GM13977 (cell line): ENCODE data around the gene KCNN3.
"Not testable (repeated sequence)": the region's sequence is repeated elsewhere in the genome, so short reads cannot be mapped to it uniquely, and the experiment has no call there.

Experiments used
- DNase-seq: peaks from one replicate; pipeline ENCODE4 v3.0.0; 2012; ENCODE audit warnings: low spot score
- in situ Hi-C: fragments of 300-500 bp; cut with MboI; formaldehyde crosslinking; loops from one replicate; pipeline ENCODE4 v1.12.0; 2022; ENCODE audit warnings: low sequenced_read_pairs, low pct_unique_long_range_greater_than_20kb, mixed read lengths, inconsistent platforms; ENCODE audit not compliant: unreplicated experiment
- TF ChIP-seq, protein P1 (sequence below): IDR thresholded peaks from 2 replicates; pipeline ENCODE4 v1.5.1; 2012; ENCODE audit warnings: mild to moderate bottlenecking, control low read depth; ENCODE audit not compliant: insufficient read depth; ENCODE audit errors: extremely low read depth, missing control alignments

The KCNN3 gene

DNA sequence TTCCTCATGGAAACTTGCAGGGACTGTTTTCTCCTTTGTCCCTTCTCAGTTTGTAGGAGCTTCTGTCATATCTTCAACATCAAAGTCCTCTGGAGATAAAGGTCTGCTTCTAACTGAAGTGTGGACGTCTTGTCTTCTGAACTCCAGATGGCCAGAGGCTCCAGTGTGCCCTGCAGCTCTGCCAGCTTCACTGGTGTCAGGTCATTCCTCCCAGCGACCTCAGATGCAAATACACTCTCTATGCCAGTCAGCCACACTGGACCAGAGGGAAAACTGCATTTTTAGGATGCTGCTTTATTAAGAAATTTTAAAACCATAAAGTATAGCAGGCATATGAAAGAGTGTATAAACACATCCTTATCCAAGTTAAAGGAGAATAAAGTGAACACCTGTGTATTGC is 183.6 kb downstream of the KCNN3 start:
- TF ChIP-seq, protein P1, sequence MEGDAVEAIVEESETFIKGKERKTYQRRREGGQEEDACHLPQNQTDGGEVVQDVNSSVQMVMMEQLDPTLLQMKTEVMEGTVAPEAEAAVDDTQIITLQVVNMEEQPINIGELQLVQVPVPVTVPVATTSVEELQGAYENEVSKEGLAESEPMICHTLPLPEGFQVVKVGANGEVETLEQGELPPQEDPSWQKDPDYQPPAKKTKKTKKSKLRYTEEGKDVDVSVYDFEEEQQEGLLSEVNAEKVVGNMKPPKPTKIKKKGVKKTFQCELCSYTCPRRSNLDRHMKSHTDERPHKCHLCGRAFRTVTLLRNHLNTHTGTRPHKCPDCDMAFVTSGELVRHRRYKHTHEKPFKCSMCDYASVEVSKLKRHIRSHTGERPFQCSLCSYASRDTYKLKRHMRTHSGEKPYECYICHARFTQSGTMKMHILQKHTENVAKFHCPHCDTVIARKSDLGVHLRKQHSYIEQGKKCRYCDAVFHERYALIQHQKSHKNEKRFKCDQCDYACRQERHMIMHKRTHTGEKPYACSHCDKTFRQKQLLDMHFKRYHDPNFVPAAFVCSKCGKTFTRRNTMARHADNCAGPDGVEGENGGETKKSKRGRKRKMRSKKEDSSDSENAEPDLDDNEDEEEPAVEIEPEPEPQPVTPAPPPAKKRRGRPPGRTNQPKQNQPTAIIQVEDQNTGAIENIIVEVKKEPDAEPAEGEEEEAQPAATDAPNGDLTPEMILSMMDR = no peak
- in situ Hi-C loops = no loop called here
- DNase-seq = no peak

DNA sequence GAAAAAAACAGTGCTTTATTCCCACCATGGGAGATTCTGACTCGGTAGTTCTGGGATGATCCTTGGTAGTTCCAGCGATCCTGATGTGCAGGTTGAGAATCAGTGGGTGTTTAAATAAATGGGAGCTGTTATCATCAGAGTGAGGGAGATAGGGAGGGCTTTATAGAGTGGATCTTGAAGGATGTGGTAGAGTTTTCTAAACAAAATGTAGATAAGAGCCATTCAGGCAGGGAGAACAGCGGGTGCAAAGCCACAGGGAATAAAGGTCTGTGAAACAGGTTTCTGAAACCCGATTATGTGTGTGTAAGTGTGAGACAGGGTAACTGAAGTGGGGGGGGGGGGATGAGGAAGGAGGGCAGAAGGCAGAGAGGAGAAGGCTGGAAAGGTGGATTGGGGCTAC is 186.3 kb downstream of the KCNN3 start:
- in situ Hi-C loops = no loop called here
- no peak for DNase-seq
- TF ChIP-seq, protein P1 = no peak

DNA sequence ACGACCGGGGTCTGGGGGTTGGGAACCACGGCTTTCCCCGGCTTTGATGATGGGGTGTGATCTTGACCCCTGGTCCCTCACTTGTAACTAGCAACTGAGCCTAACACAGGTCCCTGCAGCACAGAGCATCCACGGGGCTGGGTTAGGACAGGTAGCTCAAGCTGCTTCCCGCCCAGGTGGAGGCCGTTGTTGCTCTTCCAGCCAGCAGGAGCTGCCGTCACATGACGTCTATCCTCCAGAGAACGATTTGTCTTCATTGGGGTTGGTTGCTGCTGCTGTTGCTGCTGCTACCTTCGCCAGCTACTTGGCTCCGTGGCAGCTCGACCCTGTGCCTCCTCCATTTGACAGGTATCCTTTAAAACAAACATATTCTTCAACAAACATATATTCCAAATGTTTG is 187.8 kb downstream of the KCNN3 start:
- in situ Hi-C loops = no loop called here
- TF ChIP-seq, protein P1 = no peak
- no peak for DNase-seq

DNA sequence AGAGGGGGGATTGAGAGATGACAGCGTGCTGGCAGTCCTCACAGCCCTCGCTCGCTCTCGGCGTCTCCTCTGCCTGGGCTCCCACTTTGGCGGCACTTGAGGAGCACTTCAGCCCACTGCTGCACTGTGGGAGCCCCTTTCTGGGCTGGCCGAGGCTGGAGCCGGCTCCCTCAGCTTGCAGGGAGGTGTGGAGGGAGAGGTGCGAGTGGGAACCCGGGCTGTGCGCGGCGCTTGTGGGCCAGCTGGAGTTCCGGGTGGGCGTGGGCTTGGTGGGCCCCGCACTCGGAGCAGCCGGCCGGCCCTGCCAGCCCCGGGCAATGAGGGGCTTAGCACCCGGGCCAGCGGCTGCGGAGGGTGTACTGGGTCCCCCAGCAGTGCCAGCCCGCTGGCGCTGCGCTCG is 192.2 kb downstream of the KCNN3 start:
- in situ Hi-C loops, DNase-seq: not testable (repeated sequence)

DNA sequence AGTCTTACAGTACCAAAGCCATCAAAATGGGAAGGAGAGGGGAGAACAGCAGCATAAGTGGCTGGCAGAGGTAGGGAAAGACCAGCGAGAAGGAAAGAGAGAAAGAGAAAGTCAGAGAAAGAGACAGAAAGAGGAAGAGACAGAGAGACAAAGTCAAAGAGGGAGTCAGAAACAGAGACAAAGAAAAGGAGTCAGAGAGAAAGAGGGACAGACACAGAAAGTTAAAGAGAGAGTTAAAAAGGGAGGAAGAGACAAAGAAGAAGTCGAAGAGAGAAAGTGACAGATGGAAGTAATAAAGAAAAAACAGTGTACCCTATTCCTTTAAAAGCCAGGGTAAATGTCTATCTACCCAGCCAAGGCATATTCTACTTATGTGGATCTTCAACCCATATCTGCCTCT is 193.2 kb downstream of the KCNN3 start:
- in situ Hi-C loops, DNase-seq: not testable (repeated sequence)

DNA sequence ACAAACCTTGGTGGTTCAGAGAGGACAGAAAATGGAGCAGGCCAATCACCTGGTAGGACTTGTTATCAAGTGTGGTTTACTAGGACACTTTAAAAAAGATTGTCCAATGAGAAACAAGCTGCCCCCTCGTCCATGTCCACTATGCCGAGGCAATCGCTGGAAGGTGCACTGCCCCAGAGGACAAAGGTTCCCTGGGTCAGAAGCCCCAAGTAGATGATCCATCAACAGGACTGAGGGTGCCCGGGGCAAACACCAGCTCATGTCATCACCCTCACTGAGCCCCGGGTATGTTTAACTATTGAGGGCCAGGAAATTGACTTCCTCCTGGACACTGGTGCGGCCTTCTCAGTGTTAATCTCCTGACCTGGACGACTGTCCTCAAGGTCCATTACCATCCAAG is 195.6 kb downstream of the KCNN3 start:
- in situ Hi-C loops = loop anchor here (25.0 kb wide), 1 partner anchor 388 kb away; the partner anchor contains the start of genes ADAM15 and EFNA4
- not testable (repeated sequence) for DNase-seq

DNA sequence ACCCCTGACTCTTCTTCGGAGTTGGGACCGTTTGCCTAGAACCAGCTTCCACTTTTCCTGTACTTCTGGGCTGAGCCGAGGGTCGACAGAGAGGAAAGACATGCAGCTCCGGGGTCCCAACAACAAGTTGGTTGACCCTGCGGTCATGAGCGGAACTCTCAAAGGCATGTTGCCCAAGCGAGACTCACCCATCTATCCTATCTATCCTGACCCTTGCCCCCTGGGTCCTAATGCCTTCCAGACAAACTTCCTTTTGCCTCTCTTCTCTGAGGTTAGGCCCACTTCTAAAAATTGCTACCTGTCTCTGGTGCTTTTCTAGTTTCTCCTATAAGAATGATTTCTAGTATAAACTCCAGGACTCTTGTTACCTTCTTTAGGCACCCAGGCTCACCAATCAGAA is 197.8 kb downstream of the KCNN3 start:
- in situ Hi-C loops = loop anchor here (25.0 kb wide), 1 partner anchor 390 kb away; the partner anchor contains the start of genes ADAM15 and EFNA4
- DNase-seq = not testable (repeated sequence)

DNA sequence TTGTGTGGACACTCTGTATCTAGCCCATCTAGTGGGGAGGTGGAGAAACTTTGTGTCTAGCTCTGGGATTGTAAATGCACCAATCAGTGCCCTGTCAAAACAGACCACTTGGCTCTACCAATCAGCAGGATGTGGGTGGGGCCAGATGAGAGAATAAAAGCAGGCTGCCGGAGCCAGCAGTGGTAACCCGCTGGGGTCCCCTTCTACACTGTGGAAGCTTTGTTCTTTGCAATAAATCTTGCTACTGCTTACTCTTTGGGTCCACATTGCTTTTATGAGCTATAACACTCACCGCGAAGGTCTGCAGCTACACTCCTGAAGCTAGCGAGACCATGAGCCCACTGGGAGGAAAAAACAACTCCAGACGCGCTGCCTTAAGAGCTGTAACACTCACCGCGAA is 198.7 kb downstream of the KCNN3 start:
- in situ Hi-C loops = loop anchor here (25.0 kb wide), 1 partner anchor 391 kb away; the partner anchor contains the start of genes ADAM15 and EFNA4
- DNase-seq = not testable (repeated sequence)

DNA sequence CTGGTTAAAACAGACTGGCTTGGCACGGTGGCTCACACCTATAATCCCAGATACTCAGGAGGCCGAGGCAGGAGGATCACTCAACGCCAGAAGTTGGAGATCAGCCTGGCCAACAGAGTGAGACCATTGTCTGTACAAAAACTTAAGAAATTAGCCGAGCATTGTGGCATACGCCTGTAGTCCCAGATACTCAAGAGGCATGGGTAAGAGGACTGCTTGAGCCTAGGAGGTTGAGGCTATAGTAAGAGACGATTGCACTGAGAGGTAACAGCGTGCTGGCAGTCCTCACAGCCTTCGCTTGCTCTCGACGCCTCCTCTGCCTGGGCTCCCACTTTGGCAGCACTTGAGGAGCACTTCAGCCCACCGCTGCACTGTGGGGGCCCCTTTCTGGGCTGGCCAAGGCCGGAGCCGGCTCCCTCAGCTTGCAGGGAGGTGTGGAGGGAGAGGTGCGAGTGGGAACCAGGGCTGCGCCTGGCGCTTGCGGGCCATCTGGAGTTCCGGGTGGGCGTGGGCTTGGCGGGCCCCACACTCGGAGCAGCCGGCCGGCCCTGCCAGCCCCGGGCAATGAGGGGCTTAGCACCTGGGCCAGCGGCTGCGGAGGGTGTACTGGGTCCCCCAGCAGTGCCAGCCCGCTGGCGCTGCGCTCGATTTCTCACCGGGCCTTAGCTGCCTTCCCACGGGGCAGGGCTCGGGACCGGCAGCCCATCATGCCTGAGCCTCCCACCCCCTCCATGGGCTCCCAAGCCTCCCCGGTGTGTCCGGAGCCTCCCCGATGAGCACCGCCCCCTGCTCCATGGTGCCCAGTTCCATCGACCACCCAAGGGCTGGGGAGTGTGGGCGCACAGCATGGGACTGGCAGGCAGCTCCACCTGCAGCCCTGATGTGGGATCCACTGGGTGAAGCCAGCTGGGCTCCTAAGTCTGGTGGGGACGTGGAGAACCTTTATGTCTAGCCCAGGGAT is 199.5 kb downstream of the KCNN3 start:
- DNase-seq = not testable (repeated sequence)
- in situ Hi-C loops = loop anchor here (25.0 kb wide), 1 partner anchor 392 kb away; the partner anchor contains the start of genes ADAM15 and EFNA4
